Neural crest cell (in vitro differentiated cells): ENCODE results near the gene ARHGEF10L. TPM values are rescaled to one million over a fixed set of nuclear protein-coding genes. Genes with fewer than 3 reads are reported as not detected.

Experiments used
- DNase-seq: peaks from one replicate; pipeline ENCODE4 v3.0.0; 2021; ENCODE audit warnings: low read depth, mixed read lengths, low spot score
- H3K27ac Mint-ChIP-seq: one replicate; pipeline ENCODE4 v1.8.0; 2021; ENCODE audit warnings: mild to moderate bottlenecking, mixed read lengths; ENCODE audit not compliant: unreplicated experiment
- H3K27me3 Mint-ChIP-seq: 2 replicates; pipeline ENCODE4 v1.8.0; 2021; ENCODE audit warnings: low read depth, mild to moderate bottlenecking, mixed read lengths
- H3K36me3 Mint-ChIP-seq: 2 replicates; pipeline ENCODE4 v1.8.0; 2021; ENCODE audit warnings: low read depth, mild to moderate bottlenecking, mixed read lengths
- H3K4me1 Mint-ChIP-seq: 2 replicates; pipeline ENCODE4 v1.8.0; 2021; ENCODE audit warnings: mixed read lengths
- H3K4me3 Mint-ChIP-seq: one replicate; pipeline ENCODE4 v1.8.0; 2021; ENCODE audit warnings: mild to moderate bottlenecking, mixed read lengths
- H3K9me3 Mint-ChIP-seq: 2 replicates; pipeline ENCODE4 v1.8.0; 2021; ENCODE audit warnings: mixed read lengths
- CTCF ChIP-seq: fragments of 200-600 bp; sonication (generic); conservative IDR thresholded peaks from 2 replicates; pipeline ENCODE4 v1.5.0; 2021; ENCODE audit warnings: antibody characterized with exemption, mild to moderate bottlenecking
- total RNA-seq: library from RNA; stranded (reverse); gene quantifications from 2 replicates; pipeline ENCODE4 v1.2.1, GENCODE V29; 2021

The ARHGEF10L gene
- total RNA-seq, 1 donor from 2014 or later, result 22.2 TPM

- DNase-seq, result no peak
- Mint-ChIP-seq H3K4me1 (no peaks in the 10 kb centered on the region), H3K27ac (no peak overlapping the region), H3K4me3 (no peak overlapping the region), H3K9me3 (no peaks in the 10 kb centered on the region), H3K36me3 (no peaks in the 10 kb centered on the region), H3K27me3 (no peaks in the 10 kb centered on the region)
- TF ChIP-seq CTCF, result no peak
Observed at GRCh38 chr1:17731460-17731859, 192.0 kb downstream of the ARHGEF10L start.

DNA sequence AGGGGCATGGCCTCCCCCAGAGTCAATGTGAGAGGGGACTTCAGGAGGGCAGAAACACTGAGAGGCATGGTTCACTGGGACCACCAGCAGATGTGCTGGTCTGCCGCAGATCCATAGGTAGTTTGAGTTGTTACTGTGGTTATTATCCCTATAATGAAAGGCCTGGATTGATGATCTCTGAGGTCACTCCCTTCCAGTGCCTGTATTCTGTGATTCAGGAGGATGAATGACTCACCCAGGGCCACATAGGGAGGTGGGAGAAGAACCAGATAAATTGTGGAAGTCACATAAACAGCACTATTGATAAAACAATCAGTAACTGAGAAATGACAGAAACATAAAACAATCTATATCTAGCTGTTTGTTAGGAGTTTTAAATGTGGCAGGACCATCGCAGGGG lies 193.0 kb downstream of the ARHGEF10L start:
- H3K4me1 Mint-ChIP-seq, result no peaks in the 10 kb centered on the region
- H3K27ac Mint-ChIP-seq, result no peak overlapping the region
- no peak overlapping the region for H3K4me3 Mint-ChIP-seq

GRCh38 chr1:17733661-17734060 lies 194.2 kb downstream of the ARHGEF10L start:
- H3K27ac Mint-ChIP-seq, result no peak overlapping the region
- TF ChIP-seq CTCF, result no peak
- no peak for DNase-seq

More for the DNA sequence above, 193.0 kb downstream of the ARHGEF10L start:
- DNase-seq, result no peak
- no peak for TF ChIP-seq CTCF
- H3K36me3 Mint-ChIP-seq, result no peaks in the 10 kb centered on the region
- no peaks in the 10 kb centered on the region for H3K9me3 Mint-ChIP-seq
- no peaks in the 10 kb centered on the region for H3K27me3 Mint-ChIP-seq

GRCh38 chr1:17734609-17735008 lies 195.1 kb downstream of the ARHGEF10L start:
- Mint-ChIP-seq H3K4me3 (no peak overlapping the region), H3K9me3 (no peaks in the 10 kb centered on the region), H3K36me3 (no peaks in the 10 kb centered on the region), H3K4me1 (no peaks in the 10 kb centered on the region), H3K27me3 (no peaks in the 10 kb centered on the region), H3K27ac (no peak overlapping the region)
- TF ChIP-seq CTCF, result no peak
- no peak for DNase-seq

More at GRCh38 chr1:17733661-17734060, 194.2 kb downstream of the ARHGEF10L start:
- Mint-ChIP-seq H3K36me3 (no peaks in the 10 kb centered on the region), H3K4me1 (no peaks in the 10 kb centered on the region), H3K27me3 (no peaks in the 10 kb centered on the region), H3K9me3 (no peaks in the 10 kb centered on the region), H3K4me3 (no peak overlapping the region)

GRCh38 chr1:17735348-17735747 lies 195.8 kb downstream of the ARHGEF10L start:
- Mint-ChIP-seq H3K27ac (no peak overlapping the region), H3K4me1 (no peaks in the 10 kb centered on the region), H3K9me3 (no peaks in the 10 kb centered on the region), H3K36me3 (no peaks in the 10 kb centered on the region), H3K4me3 (no peak overlapping the region), H3K27me3 (peaks cover under 1% of the 10 kb centered on the region)
- no peak for DNase-seq
- TF ChIP-seq CTCF, result no peak

GRCh38 chr1:17735793-17736192 lies 196.3 kb downstream of the ARHGEF10L start:
- Mint-ChIP-seq H3K4me1 (no peaks in the 10 kb centered on the region), H3K36me3 (no peaks in the 10 kb centered on the region), H3K9me3 (no peaks in the 10 kb centered on the region), H3K27me3 (peaks cover 4% of the 10 kb centered on the region), H3K27ac (peak overlapping the region; percentile 35), H3K4me3 (no peak overlapping the region)
- DNase-seq, result no peak
- no peak for TF ChIP-seq CTCF
